Measurements from ENCODE around the gene NAB1.

DNA sequence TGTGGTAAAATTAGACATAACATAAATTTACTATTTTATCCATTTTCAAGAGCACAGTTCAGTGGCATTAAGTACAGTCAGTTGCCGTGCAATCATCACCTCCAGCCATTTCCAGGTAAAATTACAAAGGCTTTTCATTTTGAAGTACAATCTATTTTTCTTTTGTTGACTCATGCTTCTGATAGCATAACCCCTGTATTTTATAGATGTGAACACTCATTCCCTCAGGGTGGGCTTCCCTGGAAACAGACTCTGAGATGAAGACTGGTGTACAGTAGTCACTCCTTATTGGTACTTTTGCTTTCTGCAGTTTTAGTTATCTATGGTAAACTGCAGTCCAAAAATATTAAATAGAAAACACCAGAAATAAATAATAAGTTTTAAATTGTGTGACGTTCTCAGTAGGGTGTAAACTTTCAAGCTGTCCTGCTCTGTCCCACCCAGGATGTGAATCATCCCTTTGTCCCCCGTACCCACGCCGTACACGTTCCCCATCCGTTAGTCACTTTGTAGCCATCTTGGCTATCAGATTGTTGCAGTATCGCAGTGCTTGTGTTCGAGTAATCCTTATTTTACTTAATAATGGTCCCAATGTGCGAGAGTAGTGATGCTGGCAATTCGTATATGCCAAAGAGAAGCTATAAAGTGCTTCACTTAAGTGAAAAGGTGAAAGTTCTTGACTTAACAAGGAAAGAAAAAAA, 41.1 kb upstream of the NAB1 start:
- TF ChIP-seq POLR2AphosphoS5 (IDR thresholded peaks at IDR 0.05; ENCODE audit: low read depth): no peak
- TF ChIP-seq, protein P1, sequence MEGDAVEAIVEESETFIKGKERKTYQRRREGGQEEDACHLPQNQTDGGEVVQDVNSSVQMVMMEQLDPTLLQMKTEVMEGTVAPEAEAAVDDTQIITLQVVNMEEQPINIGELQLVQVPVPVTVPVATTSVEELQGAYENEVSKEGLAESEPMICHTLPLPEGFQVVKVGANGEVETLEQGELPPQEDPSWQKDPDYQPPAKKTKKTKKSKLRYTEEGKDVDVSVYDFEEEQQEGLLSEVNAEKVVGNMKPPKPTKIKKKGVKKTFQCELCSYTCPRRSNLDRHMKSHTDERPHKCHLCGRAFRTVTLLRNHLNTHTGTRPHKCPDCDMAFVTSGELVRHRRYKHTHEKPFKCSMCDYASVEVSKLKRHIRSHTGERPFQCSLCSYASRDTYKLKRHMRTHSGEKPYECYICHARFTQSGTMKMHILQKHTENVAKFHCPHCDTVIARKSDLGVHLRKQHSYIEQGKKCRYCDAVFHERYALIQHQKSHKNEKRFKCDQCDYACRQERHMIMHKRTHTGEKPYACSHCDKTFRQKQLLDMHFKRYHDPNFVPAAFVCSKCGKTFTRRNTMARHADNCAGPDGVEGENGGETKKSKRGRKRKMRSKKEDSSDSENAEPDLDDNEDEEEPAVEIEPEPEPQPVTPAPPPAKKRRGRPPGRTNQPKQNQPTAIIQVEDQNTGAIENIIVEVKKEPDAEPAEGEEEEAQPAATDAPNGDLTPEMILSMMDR (IDR thresholded peaks at IDR 0.05; ENCODE audit: insufficient read depth, low read length): no peak

Measured in HL-60 (cell line).